HG03097 (cell line): ENCODE results near the gene ZKSCAN8.
"Not testable (repeated sequence)": the region's sequence is repeated elsewhere in the genome, so short reads cannot be mapped to it uniquely, and the experiment has no call there.

Source experiments
- ATAC-seq: cut with Tn5 transposase; IDR thresholded peaks from one replicate; pipeline ENCODE4 v1.9.1; 2021; ENCODE audit not compliant: unreplicated experiment, low FRiP score

Gene ZKSCAN8

DNA sequence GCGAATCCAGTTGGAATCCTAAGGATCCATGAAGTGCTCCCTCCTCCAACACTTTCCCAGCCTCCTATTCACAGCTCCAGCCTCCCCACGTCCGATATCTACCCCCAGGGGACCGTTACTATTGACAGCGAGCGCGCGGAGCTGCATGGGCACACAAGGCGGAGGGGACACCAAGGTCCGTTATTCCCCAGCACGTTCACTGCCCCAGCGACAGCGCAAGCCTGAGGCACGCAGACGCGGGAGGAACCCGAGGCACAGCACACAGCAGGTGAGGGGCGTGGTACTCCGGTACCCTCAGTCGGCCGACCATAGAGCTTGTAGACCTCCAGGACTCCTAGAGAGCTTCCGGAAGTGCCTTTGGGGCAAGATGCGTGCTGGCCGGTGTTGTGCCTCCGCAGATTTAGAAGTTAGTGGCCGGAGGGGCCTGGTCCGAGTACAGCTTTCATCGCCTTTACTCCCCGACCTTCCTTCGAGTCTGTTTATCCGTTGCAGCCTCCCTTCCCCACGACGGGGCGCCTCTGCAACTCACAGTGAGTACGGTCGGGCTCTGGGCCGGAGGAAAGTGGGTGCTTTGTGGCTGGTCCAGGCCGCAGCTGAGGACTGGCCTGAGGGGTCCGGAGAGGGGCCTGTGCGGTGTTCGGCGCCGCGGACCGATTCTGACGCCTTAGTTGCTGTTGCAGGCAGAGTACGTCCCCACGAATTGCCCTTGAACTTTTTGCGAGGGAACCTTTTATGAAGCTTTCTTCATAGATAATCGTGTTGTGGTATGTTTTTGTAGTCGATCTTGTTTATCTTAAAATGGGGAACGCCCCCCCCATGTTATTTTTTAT is at the start of gene ZKSCAN8:
Gene ZKSCAN8 (plus strand): TSS at position 384 of the 830 bp plus-strand sequence. CDS start 6,525 bp downstream, outside the sequence.
- ATAC-seq: peak; percentile 67

GRCh38 chr6:28102222-28102621 is 39.5 kb upstream of the ZKSCAN8 start:
- ATAC-seq: not testable (repeated sequence)

GRCh38 chr6:28102699-28103098 is 39.0 kb upstream of the ZKSCAN8 start:
- not testable (repeated sequence) for ATAC-seq

- ATAC-seq: peak; percentile 91
Measured at GRCh38 chr6:28104392-28105244, 37.1 kb upstream of the ZKSCAN8 start.

DNA sequence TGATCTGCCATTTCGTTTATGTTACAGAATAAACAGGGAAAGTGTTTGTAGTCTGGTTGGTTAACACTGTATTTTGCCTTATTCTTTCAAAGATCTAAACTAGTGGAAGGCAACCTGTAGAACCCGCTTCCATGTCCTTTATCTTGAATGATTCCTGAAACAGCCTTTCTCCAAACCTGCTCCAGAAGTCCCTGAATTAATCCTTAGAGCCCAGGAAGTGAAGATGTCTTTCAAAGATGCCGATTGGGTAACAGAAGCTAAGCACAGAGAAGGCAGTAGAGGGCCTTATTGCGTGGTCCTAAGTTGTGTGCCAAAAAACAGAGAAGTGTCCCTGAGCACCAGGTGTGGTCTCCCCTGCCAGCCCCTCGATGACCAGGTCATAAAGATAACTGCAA is 36.4 kb upstream of the ZKSCAN8 start:
- peak; percentile 24 for ATAC-seq

GRCh38 chr6:28107506-28107905 is 34.2 kb upstream of the ZKSCAN8 start:
- no peak for ATAC-seq

- ATAC-seq: no peak
Measured at GRCh38 chr6:28111964-28112363, 29.7 kb upstream of the ZKSCAN8 start.

- ATAC-seq: no peak
Measured at GRCh38 chr6:28115799-28116198, 25.9 kb upstream of the ZKSCAN8 start.

GRCh38 chr6:28117386-28118050 is 24.2 kb upstream of the ZKSCAN8 start:
- ATAC-seq: no peak

DNA sequence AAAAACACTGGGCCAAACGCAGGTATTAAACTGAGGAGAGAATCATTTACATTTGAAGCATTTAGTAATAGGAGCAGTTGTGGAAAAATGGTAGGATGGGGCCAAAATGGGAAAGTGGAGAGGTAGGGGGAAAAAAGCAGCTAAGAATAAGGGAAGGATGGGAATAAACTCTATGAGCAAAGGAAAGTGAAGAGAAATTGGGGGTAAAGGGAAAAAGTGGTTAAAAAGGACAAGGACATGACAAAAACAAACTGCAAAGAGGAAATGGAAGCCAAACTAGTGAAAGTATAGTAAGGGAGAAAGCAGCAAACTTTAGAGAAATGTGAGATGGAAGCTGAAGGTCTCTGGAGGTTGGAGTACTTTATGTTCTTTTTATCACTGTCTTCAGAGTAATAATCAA is 23.5 kb upstream of the ZKSCAN8 start:
- ATAC-seq: no peak

DNA sequence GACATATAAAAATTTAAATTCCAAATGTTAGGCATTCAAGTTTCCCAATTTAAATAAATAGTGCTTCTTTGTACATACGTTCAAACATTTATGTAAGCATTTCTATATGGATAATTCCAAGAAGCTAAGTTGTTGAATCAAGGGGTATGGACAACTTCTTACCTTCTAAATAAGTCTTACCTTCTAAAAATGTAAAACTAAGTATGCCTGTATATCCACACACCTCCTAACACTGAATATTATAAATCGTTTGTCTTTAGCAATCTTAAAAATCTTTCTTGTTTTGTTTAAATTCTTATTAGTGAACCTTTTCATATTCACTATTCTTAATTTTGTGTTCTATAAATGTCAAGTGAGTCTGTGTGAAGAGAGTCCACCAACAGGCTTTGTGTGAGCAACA is 19.8 kb upstream of the ZKSCAN8 start:
- ATAC-seq: no peak

- ATAC-seq: not testable (repeated sequence)
Measured at GRCh38 chr6:28122283-28122682, 19.4 kb upstream of the ZKSCAN8 start.

DNA sequence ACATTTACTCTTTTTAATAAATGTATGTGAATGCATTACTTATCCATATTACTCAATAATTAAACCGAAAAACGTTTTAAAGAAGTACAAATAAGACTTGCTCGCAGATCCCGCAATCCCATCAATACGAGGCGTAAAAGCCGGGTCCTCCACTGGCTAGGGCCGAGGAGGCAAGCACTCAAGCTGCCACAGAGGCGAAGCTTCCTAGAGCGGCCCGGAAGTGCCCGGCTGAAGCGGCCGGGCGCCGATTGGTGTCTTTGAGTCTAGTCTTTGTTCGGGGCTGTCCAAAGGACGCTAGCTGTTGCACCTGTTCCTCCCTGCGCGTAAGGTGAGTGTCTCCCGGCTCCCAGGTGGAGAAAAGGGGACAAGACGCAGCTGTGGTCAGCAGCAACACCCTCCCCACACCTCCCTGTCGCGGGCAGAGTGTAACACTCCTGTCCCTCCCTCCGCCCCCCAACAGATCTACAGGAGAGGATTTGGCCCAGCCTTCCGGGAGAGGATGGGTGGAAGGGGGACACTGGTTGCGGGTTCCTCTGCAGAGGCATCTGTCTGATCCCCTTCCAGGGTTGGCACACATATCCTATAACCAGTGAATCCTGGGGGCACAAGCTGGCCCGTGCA is 17.2 kb upstream of the ZKSCAN8 start, which contains the start of gene ZSCAN16:
Gene ZSCAN16 (plus strand): TSS at position 260 of the 621 bp plus-strand sequence. CDS start 835 bp downstream, outside the sequence.
- peak; percentile 79 for ATAC-seq

DNA sequence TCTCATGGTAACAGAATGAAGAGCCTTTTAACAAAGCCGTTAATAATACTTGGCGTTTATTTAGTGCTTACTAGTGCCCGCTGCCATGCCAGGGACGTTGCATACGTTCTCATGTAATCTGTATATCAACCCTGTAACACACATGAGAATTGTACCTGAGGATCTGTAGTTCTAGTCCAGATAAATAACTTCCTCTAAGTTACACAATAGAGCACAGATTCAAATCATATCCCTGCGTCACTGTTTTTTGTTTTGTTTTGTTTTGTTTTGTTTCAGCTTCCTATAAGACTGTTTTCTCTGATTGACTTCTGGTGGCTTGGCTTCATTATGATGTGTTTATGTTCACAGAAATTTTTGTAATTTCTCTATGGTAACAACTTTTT is 16.7 kb upstream of the ZKSCAN8 start:
- peak; percentile 4 for ATAC-seq

- ATAC-seq: no peak
Measured at GRCh38 chr6:28125401-28125800, 16.3 kb upstream of the ZKSCAN8 start.

DNA sequence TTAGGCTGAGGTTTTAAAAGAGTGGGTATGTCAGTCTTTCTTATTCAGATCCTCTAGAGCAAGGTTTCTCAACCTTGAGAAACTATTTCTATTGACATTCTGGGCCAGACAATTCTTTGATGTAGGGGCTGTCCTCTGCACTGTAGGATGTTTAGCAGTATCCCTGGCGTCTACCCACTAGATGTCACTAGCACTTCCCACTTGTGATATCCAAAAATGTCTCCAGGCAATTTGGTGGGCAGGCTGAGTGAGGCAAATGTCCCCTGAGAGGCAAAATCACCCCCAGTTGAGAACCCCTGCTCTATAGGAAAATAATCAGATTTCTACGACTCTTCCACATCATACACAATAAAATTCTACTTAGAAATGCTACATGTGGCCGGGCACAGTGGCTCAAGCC is 7.7 kb upstream of the ZKSCAN8 start:
- ATAC-seq: no peak

DNA sequence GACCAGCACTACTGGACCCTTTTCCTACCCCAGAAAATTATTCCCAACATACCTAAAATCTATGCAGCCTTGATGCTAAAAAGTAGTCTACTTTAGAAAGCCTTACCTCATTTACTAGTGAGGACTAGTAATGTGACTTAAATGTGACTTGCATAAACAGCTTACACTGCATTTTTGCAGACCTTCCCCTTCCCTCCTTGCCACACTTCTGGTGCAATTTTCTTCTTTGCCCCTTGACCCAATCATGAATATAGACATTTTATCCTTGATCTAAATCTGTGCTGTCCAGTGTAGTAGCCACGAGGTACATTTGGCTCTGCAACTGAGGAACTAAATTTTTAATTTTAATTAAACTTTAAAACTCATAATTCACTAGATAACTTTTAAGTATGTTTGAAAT is 7.0 kb upstream of the ZKSCAN8 start:
- ATAC-seq: no peak

DNA sequence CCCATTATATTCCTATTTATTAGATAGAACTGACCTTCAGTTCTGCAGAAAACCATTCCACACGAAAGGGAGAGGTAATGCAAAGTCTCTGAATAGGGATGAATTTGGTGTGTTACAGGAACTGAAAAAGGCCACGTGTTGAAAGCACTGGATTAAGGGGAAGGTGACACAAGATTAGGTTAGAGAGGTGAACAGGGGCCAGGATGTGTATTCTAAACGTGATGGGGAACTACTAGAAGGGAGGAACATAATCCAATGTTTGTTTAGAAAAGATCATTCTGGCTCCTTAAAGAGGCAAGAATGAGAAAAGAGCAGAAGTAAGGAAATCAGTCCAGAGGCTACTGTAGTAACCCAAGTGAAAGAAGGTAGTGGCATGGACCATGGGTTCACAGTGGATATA is 6.3 kb upstream of the ZKSCAN8 start:
- no peak for ATAC-seq

- peak; percentile 51 for ATAC-seq
Measured at GRCh38 chr6:28136585-28137504, 4.8 kb upstream of the ZKSCAN8 start.
